H1 (cell line): ENCODE measurements around the gene DUOXA2. TPM values are rescaled to one million over a fixed set of nuclear protein-coding genes. Genes with fewer than 3 reads are reported as not detected.

Experiments used
- CTCF ChIA-PET: fragments of 300-600 bp; sonication (Branson Sonifier 250); formaldehyde crosslinking; loops from one replicate; lab custom pipeline; 2021; ENCODE audit not compliant: partially characterized antibody; lab: Charles Lee
- POLR2A ChIA-PET: fragments of 300-600 bp; sonication (Branson Sonifier 250); formaldehyde crosslinking; loops from one replicate; lab custom pipeline; 2021; ENCODE audit warnings: inconsistent platforms; ENCODE audit not compliant: partially characterized antibody; lab: Charles Lee
- DNase-seq, 2 experiments: peaks; one replicate each; pipeline versions ENCODE4 v3.0.0 to v3.0.0-alpha.2; 2010 to 2022; ENCODE audit warnings: low spot score in 2 of 2, low read depth in 1 of 2, mixed read lengths in 1 of 2
- FAIRE-seq: peaks from 2 replicates; lab custom pipeline; 2011; peaks lifted over from hg19 to GRCh38; lab: Jason Lieb, UNC
- H2AFZ ChIP-seq: 2 replicates; pipeline ENCODE4 v1.8.1; 2012; ENCODE audit warnings: low read length, inconsistent platforms
- H2AK5ac ChIP-seq: 2 replicates; pipeline ENCODE4 v1.6.1; 2013; ENCODE audit warnings: low read depth, low read length
- H2BK120ac ChIP-seq: replicated peaks from 2 replicates; pipeline ENCODE3; 2013; ENCODE audit warnings: low read depth, low read length, inconsistent platforms
- H2BK12ac ChIP-seq: 2 replicates; pipeline ENCODE4 v1.6.1; 2013; ENCODE audit warnings: low read depth, low read length
- H2BK15ac ChIP-seq: 2 replicates; pipeline ENCODE4 v1.6.1; 2013; ENCODE audit warnings: low read length
- H2BK20ac ChIP-seq: 2 replicates; pipeline ENCODE4 v1.6.1; 2013; ENCODE audit warnings: low read length
- H2BK5ac ChIP-seq: 2 replicates; pipeline ENCODE4 v1.6.1; 2013; ENCODE audit warnings: low read depth, low read length
- H3K14ac ChIP-seq: 2 replicates; pipeline ENCODE4 v1.6.1; 2013; ENCODE audit warnings: inconsistent platforms; ENCODE audit not compliant: insufficient read length
- H3K18ac ChIP-seq: 2 replicates; pipeline ENCODE4 v1.6.1; 2013; ENCODE audit warnings: low read length; ENCODE audit errors: extremely low read depth
- H3K23ac ChIP-seq: 2 replicates; pipeline ENCODE4 v1.6.1; 2013; ENCODE audit warnings: inconsistent platforms; ENCODE audit not compliant: insufficient read length
- H3K23me2 ChIP-seq: 2 replicates; pipeline ENCODE4 v1.6.1; 2013; ENCODE audit warnings: low read depth, low read length
- H3K27ac ChIP-seq: 2 replicates; pipeline ENCODE4 v1.6.1; 2011; ENCODE audit warnings: low read depth, low read length, inconsistent platforms
- H3K27me3 ChIP-seq, 4 experiments: replicated peaks in 1 of 4; 1 replicate in 1 of 4; 2 replicates in 3 of 4; pipeline versions ENCODE4 v1.6.1 to v1.8.1; 2011 to 2013; ENCODE audit warnings: low read length in 3 of 4, mild to moderate bottlenecking in 3 of 4, inconsistent platforms in 2 of 4, mixed read lengths in 2 of 4, moderate library complexity in 1 of 4; ENCODE audit not compliant: control insufficient read depth in 3 of 4, insufficient read depth in 3 of 4; ENCODE audit errors: extremely low read depth in 1 of 4
- H3K36me3 ChIP-seq, 4 experiments: 2 replicates each; pipeline versions ENCODE4 v1.6.1 to v1.8.1; 2011 to 2013; ENCODE audit warnings: mild to moderate bottlenecking in 4 of 4, low read length in 3 of 4, moderate library complexity in 2 of 4, control low read depth in 1 of 4, inconsistent platforms in 1 of 4; ENCODE audit not compliant: insufficient read depth in 4 of 4, control insufficient read depth in 2 of 4
- H3K4ac ChIP-seq: replicated peaks from 2 replicates; pipeline ENCODE3; 2013; ENCODE audit warnings: low read length, low read depth, mixed read lengths, inconsistent platforms; ENCODE audit not compliant: insufficient read length
- H3K4me1 ChIP-seq, 4 experiments: replicated peaks in 1 of 4; 1 replicate in 1 of 4; 2 replicates in 3 of 4; pipeline versions ENCODE4 v1.6.1 to v1.8.1; 2011 to 2013; ENCODE audit warnings: low read length in 3 of 4, inconsistent platforms in 2 of 4, mixed read lengths in 1 of 4; ENCODE audit not compliant: insufficient read depth in 4 of 4, control insufficient read depth in 3 of 4
- H3K4me2 ChIP-seq, 2 experiments: 2 replicates each; pipeline versions ENCODE4 v1.6.1 to v1.8.1; 2011 to 2013; ENCODE audit warnings: low read depth in 2 of 2, low read length in 2 of 2, control low read depth in 1 of 2, inconsistent platforms in 1 of 2, mild to moderate bottlenecking in 1 of 2; ENCODE audit not compliant: insufficient read depth in 1 of 2
- H3K4me3 ChIP-seq, 4 experiments: fragments of 200-600, 300-600 bp in 1 of 4; sonication (generic), shearing (Covaris generic), sonication (Bioruptor Twin) in 1 of 4; 2 replicates each; pipeline versions ENCODE4 v1.5.1 to v1.8.1; 2011 to 2016; ENCODE audit warnings: low read length in 4 of 4, low read depth in 3 of 4, control low read depth in 2 of 4, inconsistent platforms in 2 of 4, mild to moderate bottlenecking in 2 of 4, mixed read lengths in 1 of 4, moderate library complexity in 1 of 4; ENCODE audit not compliant: insufficient read depth in 2 of 4; ENCODE audit errors: extremely low read depth in 1 of 4
- H3K56ac ChIP-seq: replicated peaks from 2 replicates; pipeline ENCODE3; 2013; ENCODE audit warnings: low read depth, mild to moderate bottlenecking, mixed read lengths, low read length, inconsistent platforms; ENCODE audit not compliant: insufficient read length
- H3K79me1 ChIP-seq: 2 replicates; pipeline ENCODE4 v1.6.1; 2013; ENCODE audit warnings: low read depth, low read length, control low read depth
- H3K79me2 ChIP-seq, 2 experiments: 2 replicates each; pipeline versions ENCODE4 v1.6.1 to v1.8.1; 2012 to 2013; ENCODE audit warnings: low read length in 2 of 2, mild to moderate bottlenecking in 2 of 2, inconsistent platforms in 1 of 2; ENCODE audit not compliant: insufficient read depth in 2 of 2, control insufficient read depth in 1 of 2
- H3K9ac ChIP-seq, 4 experiments: replicated peaks in 1 of 4; 1 replicate in 1 of 4; 2 replicates in 3 of 4; pipeline versions ENCODE4 v1.6.1 to v1.8.1; 2011 to 2013; ENCODE audit warnings: low read depth in 3 of 4, low read length in 3 of 4, control low read depth in 2 of 4, mild to moderate bottlenecking in 2 of 4, moderate library complexity in 2 of 4, inconsistent platforms in 1 of 4; ENCODE audit errors: extremely low read depth in 1 of 4
- H3K9me3 ChIP-seq, 2 experiments: 2 replicates each; pipeline versions ENCODE4 v1.6.1 to v1.8.1; 2012 to 2013; ENCODE audit warnings: mild to moderate bottlenecking in 2 of 2, moderate library complexity in 2 of 2, control low read depth in 1 of 2, inconsistent platforms in 1 of 2, low read depth in 1 of 2, low read length in 1 of 2, mixed read lengths in 1 of 2; ENCODE audit not compliant: insufficient read depth in 2 of 2
- H4K20me1 ChIP-seq, 2 experiments: replicated peaks in 1 of 2; 2 replicates each; pipeline versions ENCODE3 to v1.8.1; 2011 to 2013; ENCODE audit warnings: inconsistent platforms in 2 of 2, low read length in 2 of 2, mild to moderate bottlenecking in 1 of 2; ENCODE audit not compliant: insufficient read depth in 2 of 2, control insufficient read depth in 1 of 2
- H4K5ac ChIP-seq: 2 replicates; pipeline ENCODE4 v1.6.1; 2013; ENCODE audit warnings: low read length, low read depth, mixed read lengths, inconsistent platforms; ENCODE audit not compliant: insufficient read length
- H4K8ac ChIP-seq: 2 replicates; pipeline ENCODE4 v1.8.0; 2013; ENCODE audit warnings: mild to moderate bottlenecking, moderate library complexity, low read length, inconsistent platforms; ENCODE audit not compliant: insufficient read depth; ENCODE audit errors: extremely low read depth
- H4K91ac ChIP-seq: replicated peaks from 2 replicates; pipeline ENCODE3; 2013; ENCODE audit warnings: low read length, mixed read lengths, inconsistent platforms; ENCODE audit not compliant: insufficient read length
- BACH1 ChIP-seq: IDR thresholded peaks from 2 replicates; pipeline ENCODE4 v1.6.1; 2012; ENCODE audit warnings: low read length, improper control_type of control experiment
- BCL11A ChIP-seq, 2 experiments: IDR thresholded peaks; one replicate each; pipeline ENCODE4 v1.6.1; 2011; ENCODE audit warnings: low read depth in 2 of 2, low read length in 2 of 2, mild to moderate bottlenecking in 2 of 2
- GABPA ChIP-seq: IDR thresholded peaks from 2 replicates; pipeline ENCODE4 v1.6.1; 2011; ENCODE audit warnings: mild to moderate bottlenecking, low read length, moderate library complexity, borderline replicate concordance; ENCODE audit not compliant: insufficient read depth
- MAFK ChIP-seq: IDR thresholded peaks from 2 replicates; pipeline ENCODE4 v1.6.1; 2012; ENCODE audit warnings: low read depth, mild to moderate bottlenecking, improper control_type of control experiment, low read length
- WGBS, 2 experiments: shearing (Covaris generic) in 1 of 2; methylation state at CpG; one replicate each; pipeline versions ENCODE4 v1.1.6 to v1.1.7; 2013 to 2015; ENCODE audit warnings: low lambda C conversion rate in 2 of 2, mixed read lengths in 2 of 2, inconsistent platforms in 1 of 2, low coverage in 1 of 2, missing lambda C conversion rate in 1 of 2; ENCODE audit not compliant: insufficient replicate concordance in 2 of 2, insufficient coverage in 1 of 2, insufficient read length in 1 of 2; ENCODE audit errors: extremely low coverage in 1 of 2, missing lambda C conversion rate in 1 of 2; 5-methylcytosine and 5-hydroxymethylcytosine counted together
- polyA plus RNA-seq, 7 experiments: library from polyadenylated mRNA; depleted of rRNA in 3 of 7; stranded (reverse) in 5 of 7; unstranded in 2 of 7; fragments of >200 nt in 5 of 7; fragments of 200-250 nt in 2 of 7; gene quantifications; 1 replicate in 5 of 7; 2 replicates in 1 of 7; 4 replicates in 1 of 7; pipeline versions ENCODE4 v1.2.1 to v1.2.3, GENCODE V29; 2011 to 2013; ENCODE audit warnings: missing spikeins in 2 of 7, mixed read lengths in 2 of 7
- total RNA-seq: library from RNA; stranded (reverse); fragmentation: NEBNext Ultra II Directional; extraction: Animal tissue kit (Norgen Biotek cat#: 25700); gene quantifications from 2 replicates; pipeline ENCODE4 v1.2.1, GENCODE V29; 2021

The DUOXA2 gene
- total and polyA plus RNA-seq, 2 of the 8 experiments (the other 6 are each of a cell fraction or from before 2014, with no cell fraction given) = 0.05 TPM; not detected in 1

DNA sequence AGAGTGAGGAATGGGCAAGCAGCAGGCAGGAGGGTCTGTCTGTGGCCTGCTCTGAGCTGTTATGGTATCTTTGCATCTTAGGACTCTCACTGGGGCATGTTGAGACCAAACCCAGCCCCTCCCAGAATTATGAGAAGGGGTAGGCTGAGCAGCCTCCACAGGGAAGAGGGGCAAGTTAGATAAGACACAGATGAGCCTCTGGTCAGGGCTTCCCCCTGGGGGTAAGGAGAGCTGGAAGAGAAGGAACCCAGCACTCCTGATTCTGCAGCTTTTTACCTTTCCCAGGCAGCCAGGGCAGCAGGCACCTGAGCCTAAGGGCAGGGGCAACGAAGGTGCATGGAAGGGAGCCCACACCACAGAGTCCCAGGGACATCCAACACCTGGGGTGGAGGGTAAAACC is 34.9 kb downstream of the DUOXA2 start:
- Histone ChIP-seq H3K56ac (no peak overlapping the region), H3K4me1 (no peaks in the 10 kb centered on the region; a peak in 1 of 7 replicates), H4K91ac (no peak overlapping the region), H3K27ac (no peak overlapping the region), H2BK12ac (no peak overlapping the region), H4K8ac (no peak overlapping the region), H3K9ac (no peak overlapping the region), H3K18ac (no peak overlapping the region), H3K9me3 (no peaks in the 10 kb centered on the region), H3K79me2 (no peaks in the 10 kb centered on the region), H3K4ac (no peak overlapping the region), H3K23ac (no peak overlapping the region), H2AFZ (no peak overlapping the region), H3K14ac (no peak overlapping the region), H3K36me3 (no peaks in the 10 kb centered on the region), H3K79me1 (no peaks in the 10 kb centered on the region; the same call in 1 of the 2 replicates), H2AK5ac (no peak overlapping the region), H2BK15ac (no peak overlapping the region), H2BK5ac (no peak overlapping the region), H4K20me1 (no peaks in the 10 kb centered on the region), H2BK120ac (no peak overlapping the region), H3K27me3 (no peaks in the 10 kb centered on the region; a peak in 1 of 7 replicates), H3K4me2 (no peak overlapping the region), H2BK20ac (no peak overlapping the region), H4K5ac (no peak overlapping the region), H3K23me2 (no peaks in the 10 kb centered on the region), H3K4me3 (no peak overlapping the region)
- WGBS, 2 experiments = 82% methylated on average over 1 of the region's 1 CpG; no CpG with 5 or more reads in 1 of the 2 experiments
- DNase-seq (no peak), FAIRE-seq (no peak)
- ChIA-PET CTCF (interaction anchor here (1.0 to 3.4 kb wide), 7 partner anchors 8 to 49 kb away, joined by 3 to 27 read pairs (median 4); no protein-coding TSS in a partner anchor), POLR2A (interaction anchor here (1.0 to 1.6 kb wide), 4 partner anchors 9 to 26 kb away, joined by 3 to 4 read pairs (median 3); no protein-coding TSS in a partner anchor)
- TF ChIP-seq MAFK = no peak
- no peak for TF ChIP-seq BCL11A (IDR thresholded peaks at IDR 0.05; ENCODE audit: low read depth in 2 of 2, low read length in 2 of 2)
- TF ChIP-seq GABPA = no peak
- no peak for TF ChIP-seq BACH1
